IMR-90 (cell line): ENCODE measurements around the gene CPED1.
A peak's percentile ranks its signal among the peaks of the same experiment; 100 is the strongest.

Source experiments
- BHLHE40 ChIP-seq: fragments of 150-350 bp; IDR thresholded peaks from 2 replicates; pipeline ENCODE4 v1.6.1; 2016; ENCODE audit warnings: mild to moderate bottlenecking, low read depth, low read length
- CEBPB ChIP-seq: IDR thresholded peaks from 2 replicates; pipeline ENCODE4 v1.6.1; 2012; ENCODE audit warnings: low read depth, low read length, improper control_type of control experiment
- MAFK ChIP-seq: IDR thresholded peaks from 2 replicates; pipeline ENCODE4 v1.6.1; 2012; ENCODE audit warnings: low read depth, low read length, improper control_type of control experiment
- MAZ ChIP-seq: IDR thresholded peaks from 2 replicates; pipeline ENCODE4 v1.6.1; 2012; ENCODE audit warnings: low read depth, mild to moderate bottlenecking, low read length, improper control_type of control experiment, moderate library complexity, borderline replicate concordance
- MXI1 ChIP-seq: IDR thresholded peaks from 2 replicates; pipeline ENCODE4 v1.6.1; 2012; ENCODE audit warnings: low read depth, mild to moderate bottlenecking, low read length, moderate library complexity, borderline replicate concordance
- POLR2A ChIP-seq: IDR thresholded peaks from 2 replicates; pipeline ENCODE4 v1.6.1; 2012; ENCODE audit warnings: mild to moderate bottlenecking, low read depth, low read length
- RAD21 ChIP-seq: IDR thresholded peaks from 2 replicates; pipeline ENCODE4 v1.6.1; 2012; ENCODE audit warnings: low read length, improper control_type of control experiment
- RCOR1 ChIP-seq: IDR thresholded peaks from 2 replicates; pipeline ENCODE4 v1.6.1; 2012; ENCODE audit warnings: mild to moderate bottlenecking, low read length, improper control_type of control experiment; ENCODE audit not compliant: insufficient replicate concordance
- SMC3 ChIP-seq: fragments of 150-350 bp; IDR thresholded peaks from 2 replicates; pipeline ENCODE4 v1.6.1; 2016; ENCODE audit warnings: low read depth, mild to moderate bottlenecking, antibody characterized with exemption, low read length, moderate library complexity
- USF2 ChIP-seq: fragments of 150-350 bp; IDR thresholded peaks from 2 replicates; pipeline ENCODE4 v1.6.1; 2017; ENCODE audit warnings: mild to moderate bottlenecking, antibody characterized with exemption, low read length, low read depth
- TF ChIP-seq, protein P1 (sequence below): conservative IDR thresholded peaks from 2 replicates; pipeline ENCODE4 v1.5.1; 2012; ENCODE audit warnings: mild to moderate bottlenecking, low read depth, low read length, improper control_type of control experiment
- TF ChIP-seq, protein P2 (sequence below): fragments of 150-350 bp; IDR thresholded peaks from 2 replicates; pipeline ENCODE4 v1.6.1; 2016; ENCODE audit warnings: low read depth, mild to moderate bottlenecking, low read length, moderate library complexity, borderline replicate concordance

GRCh38 chr7:121027761-121028669 lies 39.5 kb downstream of the CPED1 start:
- TF ChIP-seq, protein P1, sequence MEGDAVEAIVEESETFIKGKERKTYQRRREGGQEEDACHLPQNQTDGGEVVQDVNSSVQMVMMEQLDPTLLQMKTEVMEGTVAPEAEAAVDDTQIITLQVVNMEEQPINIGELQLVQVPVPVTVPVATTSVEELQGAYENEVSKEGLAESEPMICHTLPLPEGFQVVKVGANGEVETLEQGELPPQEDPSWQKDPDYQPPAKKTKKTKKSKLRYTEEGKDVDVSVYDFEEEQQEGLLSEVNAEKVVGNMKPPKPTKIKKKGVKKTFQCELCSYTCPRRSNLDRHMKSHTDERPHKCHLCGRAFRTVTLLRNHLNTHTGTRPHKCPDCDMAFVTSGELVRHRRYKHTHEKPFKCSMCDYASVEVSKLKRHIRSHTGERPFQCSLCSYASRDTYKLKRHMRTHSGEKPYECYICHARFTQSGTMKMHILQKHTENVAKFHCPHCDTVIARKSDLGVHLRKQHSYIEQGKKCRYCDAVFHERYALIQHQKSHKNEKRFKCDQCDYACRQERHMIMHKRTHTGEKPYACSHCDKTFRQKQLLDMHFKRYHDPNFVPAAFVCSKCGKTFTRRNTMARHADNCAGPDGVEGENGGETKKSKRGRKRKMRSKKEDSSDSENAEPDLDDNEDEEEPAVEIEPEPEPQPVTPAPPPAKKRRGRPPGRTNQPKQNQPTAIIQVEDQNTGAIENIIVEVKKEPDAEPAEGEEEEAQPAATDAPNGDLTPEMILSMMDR, result no peak
- TF ChIP-seq POLR2A (no peak), MAFK (no peak), SMC3 (no peak), BHLHE40 (no peak), CEBPB (no peak), RAD21 (no peak), RCOR1 (no peak), MXI1 (no peak), USF2 (0 out of 2 replicates have a peak, but pooled peaks have one; percentile 18), MAZ (no peak)
- TF ChIP-seq, protein P2, sequence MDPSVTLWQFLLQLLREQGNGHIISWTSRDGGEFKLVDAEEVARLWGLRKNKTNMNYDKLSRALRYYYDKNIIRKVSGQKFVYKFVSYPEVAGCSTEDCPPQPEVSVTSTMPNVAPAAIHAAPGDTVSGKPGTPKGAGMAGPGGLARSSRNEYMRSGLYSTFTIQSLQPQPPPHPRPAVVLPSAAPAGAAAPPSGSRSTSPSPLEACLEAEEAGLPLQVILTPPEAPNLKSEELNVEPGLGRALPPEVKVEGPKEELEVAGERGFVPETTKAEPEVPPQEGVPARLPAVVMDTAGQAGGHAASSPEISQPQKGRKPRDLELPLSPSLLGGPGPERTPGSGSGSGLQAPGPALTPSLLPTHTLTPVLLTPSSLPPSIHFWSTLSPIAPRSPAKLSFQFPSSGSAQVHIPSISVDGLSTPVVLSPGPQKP, result no peak
